ENCODE results near the gene RNF149.
"Not testable (repeated sequence)": the region's sequence is repeated elsewhere in the genome, so short reads cannot be mapped to it uniquely, and the experiment has no call there.

The RNF149 gene

GRCh38 chr2:101253013-101253702 lies 55.3 kb downstream of the RNF149 start:
- peak; percentile 41 for DNase-seq

DNA sequence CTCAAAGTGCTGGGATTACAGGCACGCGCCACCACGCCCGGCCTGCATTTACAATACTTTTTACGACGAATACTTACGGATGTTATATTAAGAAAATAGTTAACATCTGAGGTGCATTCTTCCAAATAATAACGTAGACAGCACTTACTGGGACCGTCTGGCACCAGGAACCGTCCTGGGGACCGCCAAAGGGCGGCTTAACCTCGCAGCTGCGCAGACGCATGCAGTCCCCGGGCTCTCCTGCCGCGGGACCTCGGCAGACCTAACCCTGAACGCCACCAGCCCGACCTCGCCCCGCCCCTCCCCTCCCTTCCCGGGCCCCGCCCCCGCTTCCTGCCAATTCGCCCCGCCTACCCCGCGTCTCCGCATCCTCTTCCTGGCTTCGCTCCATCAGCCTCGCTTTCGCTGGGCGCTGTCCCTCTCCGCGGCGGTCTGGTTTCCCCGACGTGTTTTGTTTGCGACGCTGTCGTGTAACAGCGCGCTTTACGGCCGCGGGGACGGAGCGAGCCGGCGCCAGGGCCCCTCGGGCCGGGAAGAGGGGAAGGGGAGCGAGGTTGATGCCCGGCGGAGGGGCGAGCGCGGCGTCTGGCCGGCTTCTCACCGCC lies 56.0 kb downstream of the RNF149 start, which contains the start of gene CNOT11:
CNOT11 (plus strand) TSS at position 479 of the 605 bp plus-strand sequence; CDS start at position 558, 79 bp downstream.
- peak; percentile 95 for DNase-seq

DNA sequence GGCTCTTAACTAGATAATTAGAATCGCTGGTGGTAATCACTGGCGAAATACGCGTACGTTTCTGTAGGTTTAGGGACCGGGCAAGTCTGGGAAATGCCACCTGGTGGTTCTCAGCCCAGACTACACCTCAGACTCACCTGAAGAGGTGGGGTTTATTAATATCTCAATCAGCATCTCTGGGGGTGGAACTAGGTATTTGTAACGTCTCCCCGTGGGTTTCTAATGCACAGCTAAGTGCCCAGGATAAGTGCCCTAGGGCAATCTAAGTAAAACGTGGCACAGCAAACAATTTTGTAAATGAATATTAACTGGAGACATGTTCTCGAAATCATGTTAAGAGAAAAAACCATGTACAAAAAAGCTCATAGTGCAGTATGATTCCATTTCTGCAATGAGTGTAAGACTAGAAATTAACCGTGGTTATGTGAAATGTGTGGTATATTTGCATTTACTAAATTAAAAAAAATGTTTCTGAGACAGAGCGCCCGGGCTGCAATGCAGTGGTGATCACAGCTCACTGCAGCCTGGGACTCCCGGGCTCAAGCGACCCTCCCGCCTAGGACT lies 56.6 kb downstream of the RNF149 start:
- DNase-seq = peak; percentile 31

DNA sequence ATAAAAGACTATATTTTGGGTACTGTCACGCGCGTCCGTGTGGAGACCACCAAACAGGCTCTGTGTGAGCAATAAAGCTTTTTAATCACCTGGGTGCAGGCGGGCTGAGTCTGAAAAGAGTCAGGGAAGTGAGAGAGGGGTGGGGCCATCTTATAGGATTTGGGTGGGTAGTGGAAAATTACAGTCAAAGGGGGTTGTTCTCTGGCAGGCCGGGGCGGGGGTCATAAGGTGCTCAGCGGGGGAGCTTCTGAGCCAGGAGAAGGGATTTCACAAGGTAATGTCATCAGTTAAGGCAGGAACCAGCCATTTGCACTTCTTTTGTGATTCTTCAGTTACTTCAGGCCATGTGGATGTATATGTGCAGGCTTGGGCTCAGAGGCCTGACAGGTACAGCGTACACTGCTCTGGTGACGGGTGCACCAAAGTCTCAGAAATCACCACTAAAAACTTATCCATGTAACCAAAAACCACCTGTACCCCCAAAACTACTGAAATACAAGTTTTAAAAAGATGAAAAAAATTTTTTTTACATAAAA lies 57.2 kb downstream of the RNF149 start:
- DNase-seq = not testable (repeated sequence)

DNA sequence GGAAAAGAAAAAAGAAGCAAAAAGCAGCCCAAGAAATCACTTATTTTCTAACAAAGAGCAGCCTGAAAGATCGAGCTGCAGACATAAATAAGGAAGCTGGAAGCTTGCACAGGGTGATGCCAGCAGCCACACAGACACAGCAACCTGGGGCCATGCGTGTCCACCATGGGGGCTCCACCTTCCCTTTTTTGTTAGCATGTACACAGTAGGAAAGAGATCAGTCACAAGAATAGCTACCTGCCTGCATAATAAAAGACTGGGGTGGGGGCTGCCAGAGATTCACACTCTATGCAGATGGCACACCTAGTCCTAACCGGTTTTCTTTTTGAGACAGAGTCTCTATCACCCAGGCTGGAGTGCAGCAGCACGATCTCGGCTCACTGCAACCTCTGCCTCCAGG lies 58.7 kb downstream of the RNF149 start:
- DNase-seq = no peak

GRCh38 chr2:101248756-101249155 lies 59.7 kb downstream of the RNF149 start:
- DNase-seq = not testable (repeated sequence)

GRCh38 chr2:101245468-101245867 lies 63.0 kb downstream of the RNF149 start:
- DNase-seq = not testable (repeated sequence)

DNA sequence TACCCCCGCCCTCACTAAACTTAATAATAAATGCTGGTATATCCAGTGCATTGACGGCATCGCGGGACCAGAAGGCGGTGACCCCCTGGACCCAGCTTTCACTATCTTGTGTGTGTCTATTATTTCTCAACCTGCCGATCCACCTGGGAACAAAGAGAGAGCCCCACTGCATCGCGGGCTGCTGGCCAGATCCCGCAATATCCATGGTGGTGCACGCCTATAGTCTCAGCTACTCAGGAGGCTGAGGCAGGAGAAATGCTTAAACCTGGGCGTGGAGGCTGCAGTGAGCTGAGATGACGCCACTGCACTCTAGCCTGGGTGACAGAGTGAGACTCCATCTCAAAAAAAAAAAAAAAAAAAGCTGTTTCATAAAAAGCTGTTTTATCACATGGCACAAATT lies 63.6 kb downstream of the RNF149 start:
- DNase-seq = not testable (repeated sequence)

GRCh38 chr2:101244373-101244772 lies 64.1 kb downstream of the RNF149 start:
- not testable (repeated sequence) for DNase-seq

- no peak for DNase-seq
Observed at GRCh38 chr2:101241158-101241557, 67.3 kb downstream of the RNF149 start.

GRCh38 chr2:101240694-101241093 lies 67.8 kb downstream of the RNF149 start:
- not testable (repeated sequence) for DNase-seq

DNA sequence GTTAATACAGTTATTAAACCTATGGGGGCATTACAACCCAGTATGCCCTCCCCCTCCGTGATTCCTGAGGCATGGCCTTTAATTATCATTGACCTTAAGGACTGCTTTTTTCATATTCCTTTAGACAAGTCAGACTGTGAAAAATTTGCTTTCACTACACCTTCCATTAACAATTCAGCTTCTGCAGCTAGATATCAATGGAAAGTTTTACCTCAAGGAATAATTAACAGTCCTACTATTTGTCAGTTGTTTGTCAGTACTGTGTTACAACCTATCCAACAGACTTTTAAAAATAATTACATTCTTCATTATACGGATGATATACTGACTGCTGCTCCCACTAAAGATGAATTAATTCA lies 68.8 kb downstream of the RNF149 start:
- not testable (repeated sequence) for DNase-seq

GRCh38 chr2:101238930-101239759 lies 69.4 kb downstream of the RNF149 start:
- no peak for DNase-seq

DNA sequence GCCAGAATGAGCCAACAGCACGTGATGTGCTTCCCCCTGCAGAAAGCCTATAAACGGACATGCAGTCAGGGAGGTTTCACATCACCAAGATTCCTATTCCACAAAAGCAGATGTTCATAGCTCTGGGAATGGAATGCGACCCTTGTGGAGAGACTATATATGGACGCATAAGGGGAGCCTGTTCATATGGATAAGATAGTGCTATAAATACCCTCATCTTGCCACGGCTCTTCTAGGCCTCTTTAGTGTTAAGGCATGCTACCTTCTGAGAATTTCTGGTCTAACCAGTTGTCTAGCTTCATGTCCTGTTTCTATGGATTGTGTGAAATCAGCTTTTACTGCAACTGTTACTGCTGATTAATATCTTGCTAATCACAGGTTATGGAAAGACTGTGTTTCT lies 70.6 kb downstream of the RNF149 start:
- DNase-seq = not testable (repeated sequence)

- not testable (repeated sequence) for DNase-seq
Observed at GRCh38 chr2:101235956-101236355, 72.5 kb downstream of the RNF149 start.

GRCh38 chr2:101234169-101234938 lies 74.1 kb downstream of the RNF149 start:
- DNase-seq = no peak

GRCh38 chr2:101232770-101233169 lies 75.7 kb downstream of the RNF149 start:
- no peak for DNase-seq

GRCh38 chr2:101231937-101232730 lies 76.4 kb downstream of the RNF149 start:
- no peak for DNase-seq

DNA sequence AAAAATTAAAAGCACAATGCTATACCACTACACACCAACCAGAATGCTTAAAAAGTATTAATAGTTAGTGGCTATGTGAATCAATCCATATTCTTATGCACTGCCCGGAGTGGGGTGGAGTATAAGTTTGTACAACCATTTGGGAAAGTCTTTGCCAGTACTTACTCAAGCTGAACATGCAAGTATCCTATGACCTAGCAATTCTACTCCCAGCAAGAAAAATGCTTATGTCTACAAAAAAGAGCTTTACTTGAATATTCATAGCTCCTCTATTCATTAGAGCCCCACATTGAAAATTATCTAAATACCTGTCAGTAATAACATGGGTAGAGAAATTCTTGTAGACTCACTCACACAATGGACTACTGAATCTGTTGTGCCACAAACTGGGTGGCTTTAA lies 77.3 kb downstream of the RNF149 start:
- no peak for DNase-seq

DNA sequence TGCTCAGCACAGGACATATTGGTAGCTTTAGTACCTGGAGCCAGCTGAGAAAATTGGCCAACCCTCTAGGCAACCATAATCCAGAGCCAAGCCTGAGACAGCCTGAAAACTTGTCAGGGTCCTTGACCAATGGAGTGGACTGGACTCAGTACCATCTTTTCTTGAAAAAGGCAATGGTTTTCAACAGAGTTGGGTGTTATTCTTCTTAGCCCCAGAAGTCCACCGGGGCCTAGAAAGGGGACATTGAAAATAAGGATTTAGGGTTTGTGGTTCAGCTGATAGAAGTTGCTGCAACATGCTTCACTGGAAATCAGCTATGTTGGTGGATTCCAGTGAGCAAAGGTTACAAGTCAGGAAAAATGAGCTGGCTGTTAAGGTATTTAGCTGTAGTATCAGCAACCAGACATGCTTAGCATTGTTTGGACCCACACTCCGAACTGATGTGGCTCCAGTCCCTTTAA lies 77.9 kb downstream of the RNF149 start:
- no peak for DNase-seq
